CD4-positive, CD25-positive, alpha-beta regulatory T cell (primary cell): ENCODE results near the gene KCNIP4. TPM values are rescaled to one million over a fixed set of nuclear protein-coding genes. Genes with fewer than 3 reads are reported as not detected.

Experiments
- ATAC-seq, 2 donors: fragments of 150-1000 bp; cut with Tn5 transposase; one replicate each; pipeline ENCODE4 v1.10.0; 2021; ENCODE audit warnings: low read depth in 2 of 2, moderate number of reproducible peaks in 2 of 2, moderate library complexity in 1 of 2
- DNase-seq, 3 donors: peaks; one replicate each; pipeline versions ENCODE4 v3.0.0 to v3.0.0-alpha.2; 2012 to 2022; ENCODE audit warnings: mixed read lengths in 1 of 3
- H3K27ac ChIP-seq: one replicate; pipeline ENCODE4 v1.7.0; 2013; ENCODE audit warnings: mild to moderate bottlenecking, low read length; ENCODE audit not compliant: insufficient read depth, poor library complexity, severe bottlenecking
- H3K27me3 ChIP-seq: one replicate; pipeline ENCODE4 v1.7.0; 2013; ENCODE audit warnings: low read length; ENCODE audit not compliant: control insufficient read depth, insufficient read depth
- H3K36me3 ChIP-seq: one replicate; pipeline ENCODE4 v1.7.0; 2013; ENCODE audit warnings: mild to moderate bottlenecking, low read length, moderate library complexity; ENCODE audit not compliant: control insufficient read depth, insufficient read depth
- H3K4me1 ChIP-seq: 2 replicates; pipeline ENCODE4 v1.7.0; 2013; ENCODE audit warnings: mild to moderate bottlenecking, low read length; ENCODE audit not compliant: insufficient read depth, control insufficient read depth, poor library complexity, severe bottlenecking
- H3K4me3 ChIP-seq: one replicate; pipeline ENCODE4 v1.7.0; 2013; ENCODE audit warnings: low read depth, mild to moderate bottlenecking, low read length, moderate library complexity
- H3K9me3 ChIP-seq, 2 experiments: 1 replicate in 1 of 2; 2 replicates in 1 of 2; pipeline ENCODE4 v1.7.0; 2013; ENCODE audit warnings: low read length in 2 of 2, mild to moderate bottlenecking in 1 of 2, moderate library complexity in 1 of 2; ENCODE audit not compliant: control insufficient read depth in 2 of 2
- H3K27ac Mint-ChIP-seq, 3 donors: one replicate each; pipeline ENCODE4 v1.8.0; 2020 to 2022; ENCODE audit warnings: mild to moderate bottlenecking in 3 of 3, mixed read lengths in 3 of 3, moderate library complexity in 2 of 3
- H3K27me3 Mint-ChIP-seq: one replicate; pipeline ENCODE4 v1.8.0; 2022; ENCODE audit warnings: mild to moderate bottlenecking, mixed read lengths
- H3K36me3 Mint-ChIP-seq: one replicate; pipeline ENCODE4 v1.8.0; 2020; ENCODE audit warnings: mixed read lengths
- H3K4me1 Mint-ChIP-seq, 4 donors: one replicate each; pipeline ENCODE4 v1.8.0; 2020 to 2022; ENCODE audit warnings: mixed read lengths in 4 of 4, mild to moderate bottlenecking in 1 of 4
- H3K4me3 Mint-ChIP-seq, 4 donors: one replicate each; pipeline ENCODE4 v1.8.0; 2020 to 2022; ENCODE audit warnings: mild to moderate bottlenecking in 4 of 4, mixed read lengths in 4 of 4, moderate library complexity in 3 of 4
- H3K9me3 Mint-ChIP-seq, 7 donors: one replicate each; pipeline ENCODE4 v1.8.0; 2020 to 2022; ENCODE audit warnings: mixed read lengths in 7 of 7, mild to moderate bottlenecking in 3 of 7, moderate library complexity in 2 of 7
- polyA plus RNA-seq, 4 donors: library from polyadenylated mRNA; unstranded; fragments of 300-500 nt; fragmentation: Illumina TruSeq; gene quantifications; one replicate each; pipeline ENCODE4 v1.2.3, GENCODE V29; 2021
- total RNA-seq: library from RNA; stranded (reverse); gene quantifications from one replicate; pipeline ENCODE4 v1.2.3, GENCODE V29; 2022

KCNIP4 gene
- total and polyA plus RNA-seq, 5 donors from 2014 or later = 0.09 to 0.24 TPM; not detected in 3

GRCh38 chr4:21806991-21807390 is 141.6 kb downstream of the KCNIP4 start:
- Mint-ChIP-seq H3K27me3 (no peaks in the 10 kb centered on the region), H3K4me1 (no peaks in the 10 kb centered on the region), H3K36me3 (no peaks in the 10 kb centered on the region), H3K9me3 (peaks cover 0 to 4% (median 0%) of the 10 kb centered on the region in 7 donors), H3K27ac (no peak overlapping the region), H3K4me3 (no peak overlapping the region)
- DNase-seq (no peak), ATAC-seq (no peak)
- H3K4me1 ChIP-seq = no peaks in the 10 kb centered on the region
- no peaks in the 10 kb centered on the region for H3K36me3 ChIP-seq
- H3K4me3 ChIP-seq = no peak overlapping the region
- H3K27ac ChIP-seq = no peak overlapping the region
- no peaks in the 10 kb centered on the region for H3K27me3 ChIP-seq
- no peaks in the 10 kb centered on the region for H3K9me3 ChIP-seq

GRCh38 chr4:21802406-21802805 is 146.2 kb downstream of the KCNIP4 start:
- Histone ChIP-seq H3K4me1 (no peaks in the 10 kb centered on the region), H3K36me3 (no peaks in the 10 kb centered on the region), H3K9me3 (no peaks in the 10 kb centered on the region), H3K27me3 (no peaks in the 10 kb centered on the region), H3K4me3 (no peak overlapping the region), H3K27ac (no peak overlapping the region)
- ATAC-seq (no peak), DNase-seq (no peak)
- no peak overlapping the region for H3K27ac Mint-ChIP-seq
- no peaks in the 10 kb centered on the region for H3K4me1 Mint-ChIP-seq
- no peaks in the 10 kb centered on the region for H3K27me3 Mint-ChIP-seq
- peaks cover 0 to 2% (median 0%) of the 10 kb centered on the region in 7 donors for H3K9me3 Mint-ChIP-seq
- H3K36me3 Mint-ChIP-seq = no peaks in the 10 kb centered on the region
- no peak overlapping the region for H3K4me3 Mint-ChIP-seq

- ATAC-seq (no peak), DNase-seq (no peak)
- Mint-ChIP-seq H3K4me3 (no peak overlapping the region), H3K36me3 (no peaks in the 10 kb centered on the region), H3K9me3 (peaks cover 0 to 2% (median 0%) of the 10 kb centered on the region in 7 donors), H3K27ac (no peak overlapping the region), H3K4me1 (no peaks in the 10 kb centered on the region), H3K27me3 (no peaks in the 10 kb centered on the region)
- Histone ChIP-seq H3K27me3 (no peaks in the 10 kb centered on the region), H3K27ac (no peak overlapping the region), H3K36me3 (no peaks in the 10 kb centered on the region), H3K4me1 (no peaks in the 10 kb centered on the region), H3K4me3 (no peak overlapping the region), H3K9me3 (no peaks in the 10 kb centered on the region)
These were observed 146.7 kb downstream of the KCNIP4 start for GRCh38 chr4:21801661-21802385.

- peaks cover 0 to 8% (median 4%) of the 10 kb centered on the region in 7 donors for H3K9me3 Mint-ChIP-seq
- DNase-seq = peak in 1 of 3 donors; percentile 30
These were observed 153.5 kb downstream of the KCNIP4 start for GRCh38 chr4:21795091-21795490.

GRCh38 chr4:21792736-21793135 is 155.8 kb downstream of the KCNIP4 start:
- no peaks in the 10 kb centered on the region for H3K36me3 ChIP-seq
- no peaks in the 10 kb centered on the region for H3K27me3 Mint-ChIP-seq
- ATAC-seq (no peak), DNase-seq (no peak)
- no peaks in the 10 kb centered on the region for H3K4me1 Mint-ChIP-seq
- no peak overlapping the region for H3K4me3 Mint-ChIP-seq
- H3K27ac ChIP-seq = no peak overlapping the region
- no peaks in the 10 kb centered on the region for H3K4me1 ChIP-seq
- no peak overlapping the region for H3K27ac Mint-ChIP-seq
- H3K4me3 ChIP-seq = no peak overlapping the region
- H3K9me3 ChIP-seq = no peaks in the 10 kb centered on the region
- no peaks in the 10 kb centered on the region for H3K27me3 ChIP-seq
- H3K9me3 Mint-ChIP-seq = peaks cover 0 to 8% (median 4%) of the 10 kb centered on the region in 7 donors
- no peaks in the 10 kb centered on the region for H3K36me3 Mint-ChIP-seq

More at GRCh38 chr4:21795091-21795490, 153.5 kb downstream of the KCNIP4 start:
- Mint-ChIP-seq H3K27ac (no peak overlapping the region), H3K36me3 (no peaks in the 10 kb centered on the region), H3K4me1 (no peaks in the 10 kb centered on the region), H3K27me3 (no peaks in the 10 kb centered on the region), H3K4me3 (no peak overlapping the region)
- Histone ChIP-seq H3K27ac (no peak overlapping the region), H3K27me3 (no peaks in the 10 kb centered on the region), H3K4me3 (no peak overlapping the region), H3K36me3 (no peaks in the 10 kb centered on the region), H3K9me3 (no peaks in the 10 kb centered on the region), H3K4me1 (no peaks in the 10 kb centered on the region)
- peak in 1 of 2 donors; percentile 34 for ATAC-seq

- Mint-ChIP-seq H3K36me3 (no peaks in the 10 kb centered on the region), H3K4me3 (no peak overlapping the region), H3K27me3 (no peaks in the 10 kb centered on the region), H3K27ac (no peak overlapping the region), H3K4me1 (no peaks in the 10 kb centered on the region), H3K9me3 (peaks cover 0 to 4% (median 2%) of the 10 kb centered on the region in 7 donors)
- DNase-seq = peak in 1 of 3 donors; percentile 15
- Histone ChIP-seq H3K9me3 (no peaks in the 10 kb centered on the region), H3K27me3 (no peaks in the 10 kb centered on the region), H3K36me3 (no peaks in the 10 kb centered on the region), H3K27ac (no peak overlapping the region), H3K4me3 (no peak overlapping the region), H3K4me1 (no peaks in the 10 kb centered on the region)
- no peak for ATAC-seq
These were observed 158.0 kb downstream of the KCNIP4 start for GRCh38 chr4:21790438-21791029.

GRCh38 chr4:21780148-21780547 is 168.4 kb downstream of the KCNIP4 start:
- H3K9me3 Mint-ChIP-seq = peaks cover 0 to 5% (median 2%) of the 10 kb centered on the region in 7 donors
- no peak overlapping the region for H3K4me3 ChIP-seq
- H3K27ac Mint-ChIP-seq = no peak overlapping the region
- DNase-seq (no peak), ATAC-seq (no peak)
- H3K4me1 Mint-ChIP-seq = no peaks in the 10 kb centered on the region
- H3K9me3 ChIP-seq = no peaks in the 10 kb centered on the region
- H3K4me3 Mint-ChIP-seq = no peak overlapping the region
- no peak overlapping the region for H3K27ac ChIP-seq
- no peaks in the 10 kb centered on the region for H3K27me3 Mint-ChIP-seq
- no peaks in the 10 kb centered on the region for H3K36me3 Mint-ChIP-seq
- no peaks in the 10 kb centered on the region for H3K27me3 ChIP-seq
- no peaks in the 10 kb centered on the region for H3K4me1 ChIP-seq
- no peaks in the 10 kb centered on the region for H3K36me3 ChIP-seq

- Histone ChIP-seq H3K4me3 (no peak overlapping the region), H3K4me1 (no peaks in the 10 kb centered on the region), H3K27ac (no peak overlapping the region), H3K36me3 (no peaks in the 10 kb centered on the region), H3K27me3 (no peaks in the 10 kb centered on the region), H3K9me3 (no peaks in the 10 kb centered on the region)
- no peaks in the 10 kb centered on the region for H3K36me3 Mint-ChIP-seq
- H3K4me1 Mint-ChIP-seq = no peaks in the 10 kb centered on the region
- no peak for ATAC-seq
- H3K9me3 Mint-ChIP-seq = peaks cover 0 to 11% (median 3%) of the 10 kb centered on the region in 7 donors
- H3K4me3 Mint-ChIP-seq = no peak overlapping the region
- H3K27ac Mint-ChIP-seq = no peak overlapping the region
- no peaks in the 10 kb centered on the region for H3K27me3 Mint-ChIP-seq
- no peak for DNase-seq
These were observed 169.9 kb downstream of the KCNIP4 start for GRCh38 chr4:21778702-21779101.
